GM18873 (cell line): ENCODE measurements around the gene KCNH5.

ENCODE experiments used
- ATAC-seq: cut with Tn5 transposase; IDR thresholded peaks from one replicate; pipeline ENCODE4 v1.9.1; 2021; ENCODE audit warnings: mild to moderate bottlenecking, moderate library complexity, moderate number of reproducible peaks; ENCODE audit not compliant: unreplicated experiment, low FRiP score

KCNH5 gene

GRCh38 chr14:63045234-63045611 is at the start of gene KCNH5:
Gene KCNH5, minus strand, starts transcription at chr14:63045458. Its CDS starts 272 bp downstream, at chr14:63045186.
- ATAC-seq = no peak

- ATAC-seq = no peak
Observed at GRCh38 chr14:63091394-63091996, 46.2 kb upstream of the KCNH5 start.

GRCh38 chr14:63088865-63089264 is 43.6 kb upstream of the KCNH5 start:
- no peak for ATAC-seq

GRCh38 chr14:63078569-63078968 is 33.3 kb upstream of the KCNH5 start:
- no peak for ATAC-seq

- ATAC-seq = no peak
Observed at GRCh38 chr14:63076488-63076887, 31.2 kb upstream of the KCNH5 start.

- no peak for ATAC-seq
Observed at GRCh38 chr14:63055631-63056030, 10.4 kb upstream of the KCNH5 start.

GRCh38 chr14:63051992-63052391 is 6.7 kb upstream of the KCNH5 start:
- ATAC-seq = no peak

GRCh38 chr14:63051301-63051700 is 6.0 kb upstream of the KCNH5 start:
- no peak for ATAC-seq

GRCh38 chr14:63050694-63051093 is 5.4 kb upstream of the KCNH5 start:
- no peak for ATAC-seq

- ATAC-seq = no peak
Observed at GRCh38 chr14:63046339-63047268, 1.3 kb upstream of the KCNH5 start.

GRCh38 chr14:63045612-63046320 is 508 bp upstream of the KCNH5 start:
- no peak for ATAC-seq

- ATAC-seq = no peak
Observed at GRCh38 chr14:63039866-63040265, 5.4 kb downstream of the KCNH5 start.

GRCh38 chr14:63032641-63033040 is 12.6 kb downstream of the KCNH5 start:
- ATAC-seq = no peak

GRCh38 chr14:63032076-63032475 is 13.2 kb downstream of the KCNH5 start:
- no peak for ATAC-seq

- ATAC-seq = no peak
Observed at GRCh38 chr14:63030113-63030512, 15.1 kb downstream of the KCNH5 start.

GRCh38 chr14:63027719-63028118 is 17.5 kb downstream of the KCNH5 start:
- ATAC-seq = no peak

GRCh38 chr14:63026491-63026890 is 18.8 kb downstream of the KCNH5 start:
- no peak for ATAC-seq

- no peak for ATAC-seq
Observed at GRCh38 chr14:63014621-63015020, 30.6 kb downstream of the KCNH5 start.

- ATAC-seq = no peak
Observed at GRCh38 chr14:63012171-63012570, 33.1 kb downstream of the KCNH5 start.

GRCh38 chr14:63011623-63012022 is 33.6 kb downstream of the KCNH5 start:
- no peak for ATAC-seq

GRCh38 chr14:63009495-63009894 is 35.8 kb downstream of the KCNH5 start:
- ATAC-seq = no peak
